ENCODE measurements around the gene EMC10. TPM values are rescaled to one million over a fixed set of nuclear protein-coding genes. Genes with fewer than 3 reads are reported as not detected.

Gene EMC10
- total and polyA plus RNA-seq, 10 of the 15 experiments (the other 5 are each of a cell fraction or from before 2014, with no cell fraction given), result 2.5 to 77.3 (median 20.3) TPM

DNA sequence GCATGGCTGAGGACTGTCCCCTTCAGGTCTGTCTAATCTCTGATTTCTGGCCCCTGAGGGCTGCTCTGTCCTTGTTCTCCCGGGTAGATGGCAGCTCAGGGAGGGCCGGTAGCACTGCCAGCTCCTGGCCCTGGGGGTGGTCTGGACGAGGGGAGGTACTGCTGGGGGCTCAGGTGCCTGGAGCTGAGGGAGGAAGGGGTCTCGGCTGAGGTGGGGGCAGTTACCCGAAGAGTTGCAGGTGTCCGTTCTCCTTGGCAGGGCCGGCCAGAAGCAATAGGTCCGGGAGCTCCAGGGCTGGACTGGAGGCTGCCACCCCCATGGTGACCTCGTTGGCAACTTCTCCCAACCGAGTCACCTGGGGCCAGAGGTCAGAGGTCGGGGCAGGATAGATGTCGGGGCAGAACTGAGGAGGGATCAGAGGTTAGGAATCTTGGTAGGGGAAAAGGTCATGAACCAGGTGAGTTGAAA lies 1.2 kb upstream of the EMC10 start:
- intact Hi-C loops (cut with micrococcal nuclease; ENCODE audit: unreplicated experiment), result no loop called here
- Histone ChIP-seq H2AFZ (ENCODE audit: control insufficient read depth, low read depth, low read length) (no peak overlapping the region), H3K9ac (ENCODE audit: control insufficient read depth, insufficient read depth, low read length) (no peak overlapping the region), H4K20me1 (ENCODE audit: control insufficient read depth, insufficient read depth) (no peaks in the 10 kb centered on the region), H3K9me3 (replicated peaks; ENCODE audit: control insufficient read depth, insufficient read depth, low read length) (peaks cover 6% of the 10 kb centered on the region; the same call in 2 of the 3 replicates), H3K36me3 (ENCODE audit: control insufficient read depth in 2 of 2, insufficient read depth in 2 of 2, low read length in 1 of 2) (peaks cover 7 to 9% of the 10 kb centered on the region in 2 experiments; a peak in 2 of 4 replicates), H3K4me1 (ENCODE audit: control insufficient read depth, insufficient read depth, low read length) (no peaks in the 10 kb centered on the region), H3K79me2 (ENCODE audit: control insufficient read depth, insufficient read depth, low read length) (peaks cover 22% of the 10 kb centered on the region), H3K4me3 (no peak overlapping the region), H3K27ac (ENCODE audit: control insufficient read depth, insufficient read depth) (no peak overlapping the region), H3K27me3 (replicated peaks in 1 of 2; ENCODE audit: control insufficient read depth in 2 of 2, insufficient read depth in 2 of 2, low read length in 1 of 2) (no peaks in the 10 kb centered on the region), H3K4me2 (ENCODE audit: control insufficient read depth, insufficient read depth) (no peak overlapping the region)
- TF ChIP-seq, protein P1, sequence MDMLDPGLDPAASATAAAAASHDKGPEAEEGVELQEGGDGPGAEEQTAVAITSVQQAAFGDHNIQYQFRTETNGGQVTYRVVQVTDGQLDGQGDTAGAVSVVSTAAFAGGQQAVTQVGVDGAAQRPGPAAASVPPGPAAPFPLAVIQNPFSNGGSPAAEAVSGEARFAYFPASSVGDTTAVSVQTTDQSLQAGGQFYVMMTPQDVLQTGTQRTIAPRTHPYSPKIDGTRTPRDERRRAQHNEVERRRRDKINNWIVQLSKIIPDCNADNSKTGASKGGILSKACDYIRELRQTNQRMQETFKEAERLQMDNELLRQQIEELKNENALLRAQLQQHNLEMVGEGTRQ (IDR thresholded peaks at IDR 0.05; ENCODE audit: borderline replicate concordance, low read depth, low read length), result no peak
- in situ Hi-C loops (cut with MboI), result no loop called here
- POLR2A ChIA-PET, result no interaction called here
- no TSS peak for BruUV-seq (replicated peaks)
- RAD21 ChIA-PET (ENCODE audit: unreplicated experiment), result no interaction called here
- CTCF ChIA-PET, result interaction anchor here (1.2 to 2.3 kb wide), 2 partner anchors 14 to 118 kb away, joined by 4 to 7 read pairs; no protein-coding TSS in a partner anchor
- WGBS (ENCODE audit: insufficient coverage, insufficient replicate concordance, low lambda C conversion rate, missing lambda C conversion rate), result 63% methylated on average over 12 of the region's 12 CpGs
- SMC1A ChIA-PET (ENCODE audit: uncharacterized antibody, unreplicated experiment), result no interaction called here
- DNase-seq (ENCODE audit: low read depth, low spot score) (no peak), ATAC-seq (no peak), FAIRE-seq (no peak)

DNA sequence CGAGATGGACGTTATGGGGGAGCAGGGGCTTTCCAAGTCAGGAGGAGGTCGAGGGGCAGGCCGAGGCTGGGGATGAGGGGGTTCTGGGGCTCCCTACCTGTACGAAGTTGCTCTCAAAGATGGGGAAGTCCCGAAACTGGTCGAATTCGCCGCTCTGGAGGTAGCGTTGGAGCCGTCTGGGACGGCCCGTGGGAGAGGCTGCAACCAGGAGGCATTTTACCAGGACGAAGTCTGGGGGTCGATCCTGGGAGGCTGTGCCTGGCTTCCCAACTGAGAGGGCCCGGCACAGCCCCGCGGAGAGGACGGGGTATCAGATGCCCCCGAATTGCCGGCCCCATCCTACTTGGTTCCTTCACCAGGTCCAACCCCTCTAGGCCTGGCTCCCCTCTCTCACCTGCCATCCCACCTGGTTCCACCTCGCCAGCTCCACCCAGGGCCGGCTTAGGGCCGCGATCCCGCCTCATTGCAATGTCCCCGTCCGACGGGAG lies 527 bp upstream of the EMC10 start:
- BruUV-seq (replicated peaks), result no TSS peak
- Histone ChIP-seq H3K9me3 (replicated peaks; ENCODE audit: control insufficient read depth, insufficient read depth, low read length) (peaks cover 6% of the 10 kb centered on the region; the same call in 2 of the 3 replicates), H3K79me2 (ENCODE audit: control insufficient read depth, insufficient read depth, low read length) (peaks cover 22% of the 10 kb centered on the region), H3K4me3 (no peak overlapping the region), H3K4me1 (ENCODE audit: control insufficient read depth, insufficient read depth, low read length) (no peaks in the 10 kb centered on the region), H4K20me1 (ENCODE audit: control insufficient read depth, insufficient read depth) (no peaks in the 10 kb centered on the region), H3K9ac (ENCODE audit: control insufficient read depth, insufficient read depth, low read length) (no peak overlapping the region), H3K36me3 (ENCODE audit: control insufficient read depth in 2 of 2, insufficient read depth in 2 of 2, low read length in 1 of 2) (peaks cover 9 to 11% of the 10 kb centered on the region in 2 experiments; a peak in 2 of 4 replicates), H3K27ac (ENCODE audit: control insufficient read depth, insufficient read depth) (no peak overlapping the region), H2AFZ (ENCODE audit: control insufficient read depth, low read depth, low read length) (peak overlapping the region; percentile 51), H3K4me2 (ENCODE audit: control insufficient read depth, insufficient read depth) (no peak overlapping the region), H3K27me3 (replicated peaks in 1 of 2; ENCODE audit: control insufficient read depth in 2 of 2, insufficient read depth in 2 of 2, low read length in 1 of 2) (no peaks in the 10 kb centered on the region)
- SMC1A ChIA-PET (ENCODE audit: uncharacterized antibody, unreplicated experiment), result no interaction called here
- CTCF ChIA-PET, result interaction anchor here (2.3 kb wide), 1 partner anchor 119 kb away, joined by 7 read pairs; no protein-coding TSS in a partner anchor
- DNase-seq (ENCODE audit: low read depth, low spot score) (no peak), FAIRE-seq (no peak), ATAC-seq (no peak)
- WGBS (ENCODE audit: insufficient coverage, insufficient replicate concordance, low lambda C conversion rate, missing lambda C conversion rate), result 90% methylated on average over 27 of the region's 29 CpGs
- intact Hi-C loops (cut with micrococcal nuclease; ENCODE audit: unreplicated experiment), result no loop called here
- POLR2A ChIA-PET, result no interaction called here
- in situ Hi-C loops (cut with MboI), result no loop called here
- RAD21 ChIA-PET (ENCODE audit: unreplicated experiment), result no interaction called here
- TF ChIP-seq, protein P2, sequence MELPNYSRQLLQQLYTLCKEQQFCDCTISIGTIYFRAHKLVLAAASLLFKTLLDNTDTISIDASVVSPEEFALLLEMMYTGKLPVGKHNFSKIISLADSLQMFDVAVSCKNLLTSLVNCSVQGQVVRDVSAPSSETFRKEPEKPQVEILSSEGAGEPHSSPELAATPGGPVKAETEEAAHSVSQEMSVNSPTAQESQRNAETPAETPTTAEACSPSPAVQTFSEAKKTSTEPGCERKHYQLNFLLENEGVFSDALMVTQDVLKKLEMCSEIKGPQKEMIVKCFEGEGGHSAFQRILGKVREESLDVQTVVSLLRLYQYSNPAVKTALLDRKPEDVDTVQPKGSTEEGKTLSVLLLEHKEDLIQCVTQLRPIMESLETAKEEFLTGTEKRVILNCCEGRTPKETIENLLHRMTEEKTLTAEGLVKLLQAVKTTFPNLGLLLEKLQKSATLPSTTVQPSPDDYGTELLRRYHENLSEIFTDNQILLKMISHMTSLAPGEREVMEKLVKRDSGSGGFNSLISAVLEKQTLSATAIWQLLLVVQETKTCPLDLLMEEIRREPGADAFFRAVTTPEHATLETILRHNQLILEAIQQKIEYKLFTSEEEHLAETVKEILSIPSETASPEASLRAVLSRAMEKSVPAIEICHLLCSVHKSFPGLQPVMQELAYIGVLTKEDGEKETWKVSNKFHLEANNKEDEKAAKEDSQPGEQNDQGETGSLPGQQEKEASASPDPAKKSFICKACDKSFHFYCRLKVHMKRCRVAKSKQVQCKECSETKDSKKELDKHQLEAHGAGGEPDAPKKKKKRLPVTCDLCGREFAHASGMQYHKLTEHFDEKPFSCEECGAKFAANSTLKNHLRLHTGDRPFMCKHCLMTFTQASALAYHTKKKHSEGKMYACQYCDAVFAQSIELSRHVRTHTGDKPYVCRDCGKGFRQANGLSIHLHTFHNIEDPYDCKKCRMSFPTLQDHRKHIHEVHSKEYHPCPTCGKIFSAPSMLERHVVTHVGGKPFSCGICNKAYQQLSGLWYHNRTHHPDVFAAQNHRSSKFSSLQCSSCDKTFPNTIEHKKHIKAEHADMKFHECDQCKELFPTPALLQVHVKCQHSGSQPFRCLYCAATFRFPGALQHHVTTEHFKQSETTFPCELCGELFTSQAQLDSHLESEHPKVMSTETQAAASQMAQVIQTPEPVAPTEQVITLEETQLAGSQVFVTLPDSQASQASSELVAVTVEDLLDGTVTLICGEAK (IDR thresholded peaks at IDR 0.05; ENCODE audit: borderline replicate concordance), result no peak
- TF ChIP-seq SMARCA5 (IDR thresholded peaks at IDR 0.05) (peak; percentile 90), RFX5 (IDR thresholded peaks at IDR 0.05; ENCODE audit: low read depth, low read length) (no peak), ZNF274 (IDR thresholded peaks at IDR 0.05; ENCODE audit: insufficient read depth, insufficient read length) (no peak), SREBF2 (IDR thresholded peaks at IDR 0.05; ENCODE audit: low read length) (no peak), IKZF1 (conservative IDR thresholded peaks at IDR 0.05) (no peak), RB1 (IDR thresholded peaks at IDR 0.05; ENCODE audit: borderline replicate concordance) (0 out of 2 replicates have a peak, but pooled peaks have one; percentile 41), HCFC1 (IDR thresholded peaks at IDR 0.05; ENCODE audit: low read length) (no peak), STAT1 (conservative IDR thresholded peaks at IDR 0.05) (0 out of 2 replicates have a peak, but pooled peaks have one; percentile 78)
- TF ChIP-seq, protein P3, sequence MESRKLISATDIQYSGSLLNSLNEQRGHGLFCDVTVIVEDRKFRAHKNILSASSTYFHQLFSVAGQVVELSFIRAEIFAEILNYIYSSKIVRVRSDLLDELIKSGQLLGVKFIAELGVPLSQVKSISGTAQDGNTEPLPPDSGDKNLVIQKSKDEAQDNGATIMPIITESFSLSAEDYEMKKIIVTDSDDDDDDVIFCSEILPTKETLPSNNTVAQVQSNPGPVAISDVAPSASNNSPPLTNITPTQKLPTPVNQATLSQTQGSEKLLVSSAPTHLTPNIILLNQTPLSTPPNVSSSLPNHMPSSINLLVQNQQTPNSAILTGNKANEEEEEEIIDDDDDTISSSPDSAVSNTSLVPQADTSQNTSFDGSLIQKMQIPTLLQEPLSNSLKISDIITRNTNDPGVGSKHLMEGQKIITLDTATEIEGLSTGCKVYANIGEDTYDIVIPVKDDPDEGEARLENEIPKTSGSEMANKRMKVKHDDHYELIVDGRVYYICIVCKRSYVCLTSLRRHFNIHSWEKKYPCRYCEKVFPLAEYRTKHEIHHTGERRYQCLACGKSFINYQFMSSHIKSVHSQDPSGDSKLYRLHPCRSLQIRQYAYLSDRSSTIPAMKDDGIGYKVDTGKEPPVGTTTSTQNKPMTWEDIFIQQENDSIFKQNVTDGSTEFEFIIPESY (IDR thresholded peaks at IDR 0.05), result 0 out of 2 replicates have a peak, but pooled peaks have one; percentile 74
